Measurements from ENCODE around the gene CLEC4G. TPM values are rescaled to one million over a fixed set of nuclear protein-coding genes. Genes with fewer than 3 reads are reported as not detected.

CLEC4G gene
- total RNA-seq, 1 experiment from 2014 or later = not detected

DNA sequence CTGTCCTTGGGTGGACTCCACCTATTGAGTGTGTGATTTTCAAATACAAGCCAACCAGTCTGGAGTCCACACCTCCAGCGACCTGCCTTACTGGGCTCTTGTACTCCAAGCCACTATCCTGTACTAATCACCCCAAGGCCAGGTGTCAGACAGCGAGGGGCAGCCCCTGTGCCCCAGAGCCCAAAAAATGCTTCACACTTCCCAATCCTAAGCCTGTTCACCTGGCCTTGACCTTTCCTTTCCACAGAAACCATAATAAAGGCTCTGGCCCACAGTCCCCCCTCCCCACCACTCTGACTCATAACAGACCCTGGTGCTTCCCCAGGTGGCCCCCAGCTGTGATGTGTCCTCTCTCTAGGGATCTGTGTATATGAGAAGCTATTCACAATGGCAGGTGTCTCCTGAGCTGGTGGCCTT, 11.5 kb upstream of the CLEC4G start:
- TF ChIP-seq, protein P1, sequence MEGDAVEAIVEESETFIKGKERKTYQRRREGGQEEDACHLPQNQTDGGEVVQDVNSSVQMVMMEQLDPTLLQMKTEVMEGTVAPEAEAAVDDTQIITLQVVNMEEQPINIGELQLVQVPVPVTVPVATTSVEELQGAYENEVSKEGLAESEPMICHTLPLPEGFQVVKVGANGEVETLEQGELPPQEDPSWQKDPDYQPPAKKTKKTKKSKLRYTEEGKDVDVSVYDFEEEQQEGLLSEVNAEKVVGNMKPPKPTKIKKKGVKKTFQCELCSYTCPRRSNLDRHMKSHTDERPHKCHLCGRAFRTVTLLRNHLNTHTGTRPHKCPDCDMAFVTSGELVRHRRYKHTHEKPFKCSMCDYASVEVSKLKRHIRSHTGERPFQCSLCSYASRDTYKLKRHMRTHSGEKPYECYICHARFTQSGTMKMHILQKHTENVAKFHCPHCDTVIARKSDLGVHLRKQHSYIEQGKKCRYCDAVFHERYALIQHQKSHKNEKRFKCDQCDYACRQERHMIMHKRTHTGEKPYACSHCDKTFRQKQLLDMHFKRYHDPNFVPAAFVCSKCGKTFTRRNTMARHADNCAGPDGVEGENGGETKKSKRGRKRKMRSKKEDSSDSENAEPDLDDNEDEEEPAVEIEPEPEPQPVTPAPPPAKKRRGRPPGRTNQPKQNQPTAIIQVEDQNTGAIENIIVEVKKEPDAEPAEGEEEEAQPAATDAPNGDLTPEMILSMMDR (IDR thresholded peaks at IDR 0.05; ENCODE audit: unreplicated experiment) = no peak

DNA sequence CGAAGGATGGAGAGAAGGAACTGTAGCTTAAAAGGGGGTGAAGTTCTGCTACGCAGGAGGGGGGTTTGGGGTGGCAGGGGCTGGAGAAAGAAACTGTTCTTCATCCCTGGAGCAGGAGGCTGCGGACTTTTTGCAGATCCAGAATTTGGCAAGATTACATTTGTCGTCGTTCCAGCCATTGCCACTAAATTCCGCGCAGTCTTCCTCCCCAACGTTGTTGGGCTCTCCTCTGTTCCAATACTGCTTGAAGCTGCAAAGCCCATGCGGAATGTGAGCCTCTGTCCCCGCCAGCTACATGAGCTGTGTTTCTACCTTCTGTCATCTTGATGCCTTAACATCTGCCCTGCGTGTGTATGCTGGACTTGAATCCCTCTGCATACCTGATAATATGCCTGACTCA, 11.1 kb upstream of the CLEC4G start:
- BruUV-seq (replicated peaks) = no TSS peak
- intact Hi-C loops (cut with micrococcal nuclease; ENCODE audit: unreplicated experiment) = no loop called here
- TF ChIP-seq, protein P1 (IDR thresholded peaks at IDR 0.05; ENCODE audit: unreplicated experiment) = no peak
- Mint-ChIP-seq H3K27ac (ENCODE audit: unreplicated experiment) (no peak overlapping the region), H3K36me3 (ENCODE audit: insufficient read depth, unreplicated experiment) (no peaks in the 10 kb centered on the region), H3K9me3 (ENCODE audit: low read depth, unreplicated experiment) (no peaks in the 10 kb centered on the region), H3K4me3 (ENCODE audit: low read depth, unreplicated experiment) (no peak overlapping the region), H3K27me3 (ENCODE audit: unreplicated experiment) (peaks cover 88% of the 10 kb centered on the region), H3K4me1 (ENCODE audit: low read depth, unreplicated experiment) (no peaks in the 10 kb centered on the region)
- no peak for DNase-seq
- CTCF ChIA-PET = no interaction called here

More for the DNA sequence above, 11.5 kb upstream of the CLEC4G start:
- CTCF ChIA-PET = no interaction called here
- H3K27me3 Mint-ChIP-seq (ENCODE audit: unreplicated experiment) = peaks cover 83% of the 10 kb centered on the region
- H3K9me3 Mint-ChIP-seq (ENCODE audit: low read depth, unreplicated experiment) = no peaks in the 10 kb centered on the region
- no peak for DNase-seq
- H3K36me3 Mint-ChIP-seq (ENCODE audit: insufficient read depth, unreplicated experiment) = no peaks in the 10 kb centered on the region
- no peak overlapping the region for H3K4me3 Mint-ChIP-seq (ENCODE audit: low read depth, unreplicated experiment)
- no TSS peak for BruUV-seq (replicated peaks)
- no peak overlapping the region for H3K27ac Mint-ChIP-seq (ENCODE audit: unreplicated experiment)
- no peaks in the 10 kb centered on the region for H3K4me1 Mint-ChIP-seq (ENCODE audit: low read depth, unreplicated experiment)
- intact Hi-C loops (cut with micrococcal nuclease; ENCODE audit: unreplicated experiment) = no loop called here

DNA sequence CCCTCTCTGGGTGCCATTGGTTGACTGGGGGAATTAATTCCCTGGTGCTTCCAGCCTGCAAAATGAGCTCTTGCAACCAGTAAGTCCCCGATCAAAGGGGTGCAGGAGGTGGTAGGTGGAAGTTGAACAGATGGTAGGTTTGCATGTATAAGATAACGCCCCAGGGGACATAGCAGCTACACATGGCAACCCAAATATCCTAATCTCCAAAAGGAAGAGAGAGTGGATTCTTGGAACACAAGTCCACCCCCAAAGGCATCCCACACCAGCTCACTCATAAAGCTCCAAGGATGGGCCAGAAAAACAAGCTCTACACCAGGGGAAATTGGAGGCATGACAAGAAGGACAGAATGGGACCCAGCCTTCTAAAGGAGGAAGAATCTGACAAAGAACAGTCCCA, 10.7 kb upstream of the CLEC4G start:
- no peaks in the 10 kb centered on the region for H3K4me1 Mint-ChIP-seq (ENCODE audit: low read depth, unreplicated experiment)
- no peak overlapping the region for H3K27ac Mint-ChIP-seq (ENCODE audit: unreplicated experiment)
- no TSS peak for BruUV-seq (replicated peaks)
- no peaks in the 10 kb centered on the region for H3K9me3 Mint-ChIP-seq (ENCODE audit: low read depth, unreplicated experiment)
- peaks cover 85% of the 10 kb centered on the region for H3K27me3 Mint-ChIP-seq (ENCODE audit: unreplicated experiment)
- DNase-seq = no peak
- TF ChIP-seq, protein P1 (IDR thresholded peaks at IDR 0.05; ENCODE audit: unreplicated experiment) = no peak
- CTCF ChIA-PET = no interaction called here
- no peak overlapping the region for H3K4me3 Mint-ChIP-seq (ENCODE audit: low read depth, unreplicated experiment)
- no peaks in the 10 kb centered on the region for H3K36me3 Mint-ChIP-seq (ENCODE audit: insufficient read depth, unreplicated experiment)
- intact Hi-C loops (cut with micrococcal nuclease; ENCODE audit: unreplicated experiment) = no loop called here

DNA sequence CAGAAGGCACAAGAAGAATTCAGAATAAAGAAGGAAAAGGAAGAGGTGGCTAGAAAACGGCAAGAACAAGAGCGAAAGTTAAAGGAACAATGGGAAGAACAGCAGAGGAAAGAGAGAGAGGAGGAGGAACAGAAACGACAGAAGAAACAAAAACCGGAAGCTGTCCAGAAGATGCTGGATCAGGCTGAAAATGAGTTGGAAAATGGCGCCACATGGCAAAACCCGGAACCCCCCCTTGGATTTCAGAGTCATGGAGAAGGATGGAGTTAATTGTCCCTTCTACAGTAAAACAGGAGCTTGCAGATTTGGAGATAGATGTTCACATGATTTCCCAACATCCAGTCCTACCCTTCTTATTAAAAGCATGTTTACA, 8.8 kb upstream of the CLEC4G start:
- Mint-ChIP-seq H3K9me3 (ENCODE audit: low read depth, unreplicated experiment) (no peaks in the 10 kb centered on the region), H3K27me3 (ENCODE audit: unreplicated experiment) (peaks cover 88% of the 10 kb centered on the region), H3K4me3 (ENCODE audit: low read depth, unreplicated experiment) (no peak overlapping the region), H3K4me1 (ENCODE audit: low read depth, unreplicated experiment) (no peaks in the 10 kb centered on the region), H3K27ac (ENCODE audit: unreplicated experiment) (no peak overlapping the region), H3K36me3 (ENCODE audit: insufficient read depth, unreplicated experiment) (no peaks in the 10 kb centered on the region)
- DNase-seq = no peak
- BruUV-seq (replicated peaks) = no TSS peak
- intact Hi-C loops (cut with micrococcal nuclease; ENCODE audit: unreplicated experiment) = no loop called here
- CTCF ChIA-PET = no interaction called here
- TF ChIP-seq, protein P1 (IDR thresholded peaks at IDR 0.05; ENCODE audit: unreplicated experiment) = no peak

Measured in Calu3 (cell line).